MM.1S (cell line): ENCODE data around the gene DDX24.

Experiments used
- EZH2 ChIP-seq: fragments of 300-600 bp; sonication (generic); optimal IDR thresholded peaks from 2 replicates; pipeline ENCODE3; 2017; ENCODE audit warnings: low read depth, mild to moderate bottlenecking, antibody characterized with exemption, low read length, mixed read lengths
- EZH2phosphoT487 ChIP-seq: fragments of 300-600 bp; sonication (generic); IDR thresholded peaks from 2 replicates; pipeline ENCODE4 v1.6.1; 2018; ENCODE audit warnings: antibody characterized with exemption, low read length
- TF ChIP-seq, protein P1 (sequence below): fragments of 300-600 bp; sonication (generic); IDR thresholded peaks from 2 replicates; pipeline ENCODE4 v1.5.1; 2016; ENCODE audit warnings: antibody characterized with exemption, low read length, mixed read lengths

DNA sequence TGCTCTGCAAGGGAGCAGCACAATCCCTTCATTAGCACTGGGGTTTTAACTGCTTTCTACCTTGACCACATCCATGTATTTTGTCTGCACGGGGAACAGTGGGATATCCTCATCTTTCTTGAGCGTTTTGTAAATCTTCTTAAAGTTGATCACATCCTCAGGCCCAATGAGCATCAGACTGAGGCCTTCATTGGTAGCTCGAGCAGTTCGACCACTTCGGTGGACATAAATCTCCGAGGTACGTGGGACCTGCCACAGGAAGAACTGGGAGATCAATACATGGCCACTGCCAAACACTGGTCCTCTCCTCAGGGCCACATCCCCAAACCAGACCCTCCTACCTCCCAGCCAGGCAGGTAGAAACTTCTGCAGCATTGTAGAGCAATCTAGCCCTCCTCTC, 26.1 kb downstream of the DDX24 start:
- TF ChIP-seq, protein P1, sequence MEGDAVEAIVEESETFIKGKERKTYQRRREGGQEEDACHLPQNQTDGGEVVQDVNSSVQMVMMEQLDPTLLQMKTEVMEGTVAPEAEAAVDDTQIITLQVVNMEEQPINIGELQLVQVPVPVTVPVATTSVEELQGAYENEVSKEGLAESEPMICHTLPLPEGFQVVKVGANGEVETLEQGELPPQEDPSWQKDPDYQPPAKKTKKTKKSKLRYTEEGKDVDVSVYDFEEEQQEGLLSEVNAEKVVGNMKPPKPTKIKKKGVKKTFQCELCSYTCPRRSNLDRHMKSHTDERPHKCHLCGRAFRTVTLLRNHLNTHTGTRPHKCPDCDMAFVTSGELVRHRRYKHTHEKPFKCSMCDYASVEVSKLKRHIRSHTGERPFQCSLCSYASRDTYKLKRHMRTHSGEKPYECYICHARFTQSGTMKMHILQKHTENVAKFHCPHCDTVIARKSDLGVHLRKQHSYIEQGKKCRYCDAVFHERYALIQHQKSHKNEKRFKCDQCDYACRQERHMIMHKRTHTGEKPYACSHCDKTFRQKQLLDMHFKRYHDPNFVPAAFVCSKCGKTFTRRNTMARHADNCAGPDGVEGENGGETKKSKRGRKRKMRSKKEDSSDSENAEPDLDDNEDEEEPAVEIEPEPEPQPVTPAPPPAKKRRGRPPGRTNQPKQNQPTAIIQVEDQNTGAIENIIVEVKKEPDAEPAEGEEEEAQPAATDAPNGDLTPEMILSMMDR, result no peak
- TF ChIP-seq EZH2phosphoT487 (no peak), EZH2 (no peak)
